HepG2 (cell line): ENCODE results near the gene TMEM151A. TPM values are rescaled to one million over a fixed set of nuclear protein-coding genes. Genes with fewer than 3 reads are reported as not detected.

ENCODE experiments used
- ARID2 ChIP-seq: sonication (generic); formaldehyde crosslinking; IDR thresholded peaks from 2 replicates; pipeline ENCODE4 v1.8.1; 2022; ENCODE audit warnings: mild to moderate bottlenecking, missing genetic modification reagents, borderline replicate concordance
- ARNT ChIP-seq: fragments of 450-650 bp; IDR thresholded peaks from 2 replicates; pipeline ENCODE4 v1.6.1; 2017
- CAMTA2 ChIP-seq: sonication (generic); formaldehyde crosslinking; IDR thresholded peaks from 2 replicates; pipeline ENCODE4 v1.4.0; 2020; ENCODE audit warnings: mild to moderate bottlenecking, missing genetic modification reagents, borderline replicate concordance
- ELF1 ChIP-seq: sonication (generic); formaldehyde crosslinking; IDR thresholded peaks from 2 replicates; pipeline ENCODE4 v1.4.0; 2020; ENCODE audit warnings: missing genetic modification reagents
- MED13 ChIP-seq: sonication (generic); formaldehyde crosslinking; IDR thresholded peaks from 2 replicates; pipeline ENCODE4 v1.5.0; 2020; ENCODE audit warnings: missing genetic modification reagents
- NFYB ChIP-seq: sonication (generic); formaldehyde crosslinking; IDR thresholded peaks from 2 replicates; pipeline ENCODE4 v1.4.0; 2020; ENCODE audit warnings: missing genetic modification reagents
- NONO ChIP-seq, 2 experiments: fragments of 450-650 bp in 1 of 2; sonication (generic) in 1 of 2; formaldehyde crosslinking in 1 of 2; IDR thresholded peaks in 1 of 2; conservative IDR thresholded peaks in 1 of 2; 2 replicates each; pipeline versions ENCODE4 v1.6.1 to v1.8.0; 2017 to 2022; ENCODE audit warnings: mild to moderate bottlenecking in 1 of 2, missing genetic modification reagents in 1 of 2, moderate library complexity in 1 of 2
- NR2F2 ChIP-seq: IDR thresholded peaks from 2 replicates; pipeline ENCODE4 v1.6.1; 2012; ENCODE audit warnings: low read depth, inconsistent platforms, borderline replicate concordance
- RAD21 ChIP-seq: fragments of 450-650 bp; formaldehyde crosslinking; IDR thresholded peaks from 2 replicates; pipeline ENCODE4 v1.5.0; 2020; ENCODE audit warnings: mild to moderate bottlenecking
- REL ChIP-seq: sonication (generic); formaldehyde crosslinking; conservative IDR thresholded peaks from 2 replicates; pipeline ENCODE4 v1.8.0; 2022; ENCODE audit warnings: mild to moderate bottlenecking, missing genetic modification reagents, moderate library complexity
- SMAD3 ChIP-seq: sonication (generic); formaldehyde crosslinking; IDR thresholded peaks from 2 replicates; pipeline ENCODE4 v1.4.0; 2020; ENCODE audit warnings: missing genetic modification reagents
- ZFAT ChIP-seq: sonication (generic); formaldehyde crosslinking; conservative IDR thresholded peaks from 2 replicates; pipeline ENCODE4 v1.8.1; 2023; ENCODE audit warnings: missing genetic modification reagents, inconsistent platforms
- ZNF644 ChIP-seq: IDR thresholded peaks from 2 replicates; pipeline ENCODE4 v1.6.1; 2016; ENCODE audit warnings: low read depth
- ZNF878 ChIP-seq: sonication (generic); formaldehyde crosslinking; IDR thresholded peaks from 2 replicates; pipeline ENCODE4 v1.8.1; 2023; ENCODE audit warnings: mild to moderate bottlenecking, missing genetic modification reagents, moderate library complexity
- ZSCAN22 ChIP-seq: sonication (generic); formaldehyde crosslinking; IDR thresholded peaks from 2 replicates; pipeline ENCODE4 v1.4.0; 2020; ENCODE audit warnings: mild to moderate bottlenecking, missing genetic modification reagents
- ZZZ3 ChIP-seq: sonication (generic); formaldehyde crosslinking; IDR thresholded peaks from 2 replicates; pipeline ENCODE4 v1.4.0; 2020; ENCODE audit warnings: missing genetic modification reagents, mild to moderate bottlenecking, borderline replicate concordance
- polyA plus RNA-seq, 8 experiments: library from polyadenylated mRNA; depleted of rRNA in 3 of 8; stranded (reverse) in 7 of 8; unstranded in 1 of 8; fragments of >200 nt; fragmentation: Illumina TruSeq in 4 of 8; extraction: Trizol in 4 of 8; gene quantifications; 2 replicates each; pipeline versions ENCODE4 v1.2.1 to v1.2.3, GENCODE V29; 2011 to 2016; ENCODE audit warnings: low read depth in 4 of 8, missing spikeins in 1 of 8, mixed read lengths in 1 of 8; ENCODE audit not compliant: insufficient read depth in 1 of 8
- total RNA-seq, 5 experiments: library from RNA; depleted of rRNA; stranded (reverse); fragments of >200 nt; fragmentation: Illumina TruSeq; extraction: Trizol; gene quantifications; 2 replicates each; pipeline ENCODE4 v1.2.3, GENCODE V29; 2016; ENCODE audit warnings: low read depth in 1 of 5
- TF ChIP-seq, protein P1 (sequence below): sonication (generic); formaldehyde crosslinking; conservative IDR thresholded peaks from 2 replicates; pipeline ENCODE4 v1.4.0; 2020; ENCODE audit warnings: missing genetic modification reagents
- TF ChIP-seq, protein P2 (sequence below): sonication (generic); formaldehyde crosslinking; IDR thresholded peaks from 2 replicates; pipeline ENCODE4 v1.8.0; 2022; ENCODE audit warnings: mild to moderate bottlenecking, missing genetic modification reagents
- TF ChIP-seq, protein P3 (sequence below): sonication (generic); formaldehyde crosslinking; IDR thresholded peaks from 2 replicates; pipeline ENCODE4 v1.9.0; 2021; ENCODE audit warnings: missing genetic modification reagents, mild to moderate bottlenecking, borderline replicate concordance
- TF ChIP-seq, protein P4 (sequence below): sonication (generic); formaldehyde crosslinking; IDR thresholded peaks from 2 replicates; pipeline ENCODE4 v1.4.0; 2020; ENCODE audit warnings: missing genetic modification reagents

Gene TMEM151A
- total and polyA plus RNA-seq, 2 of the 13 experiments (the other 11 are each of a cell fraction or from before 2014, with no cell fraction given) = 0.18 to 0.33 TPM

DNA sequence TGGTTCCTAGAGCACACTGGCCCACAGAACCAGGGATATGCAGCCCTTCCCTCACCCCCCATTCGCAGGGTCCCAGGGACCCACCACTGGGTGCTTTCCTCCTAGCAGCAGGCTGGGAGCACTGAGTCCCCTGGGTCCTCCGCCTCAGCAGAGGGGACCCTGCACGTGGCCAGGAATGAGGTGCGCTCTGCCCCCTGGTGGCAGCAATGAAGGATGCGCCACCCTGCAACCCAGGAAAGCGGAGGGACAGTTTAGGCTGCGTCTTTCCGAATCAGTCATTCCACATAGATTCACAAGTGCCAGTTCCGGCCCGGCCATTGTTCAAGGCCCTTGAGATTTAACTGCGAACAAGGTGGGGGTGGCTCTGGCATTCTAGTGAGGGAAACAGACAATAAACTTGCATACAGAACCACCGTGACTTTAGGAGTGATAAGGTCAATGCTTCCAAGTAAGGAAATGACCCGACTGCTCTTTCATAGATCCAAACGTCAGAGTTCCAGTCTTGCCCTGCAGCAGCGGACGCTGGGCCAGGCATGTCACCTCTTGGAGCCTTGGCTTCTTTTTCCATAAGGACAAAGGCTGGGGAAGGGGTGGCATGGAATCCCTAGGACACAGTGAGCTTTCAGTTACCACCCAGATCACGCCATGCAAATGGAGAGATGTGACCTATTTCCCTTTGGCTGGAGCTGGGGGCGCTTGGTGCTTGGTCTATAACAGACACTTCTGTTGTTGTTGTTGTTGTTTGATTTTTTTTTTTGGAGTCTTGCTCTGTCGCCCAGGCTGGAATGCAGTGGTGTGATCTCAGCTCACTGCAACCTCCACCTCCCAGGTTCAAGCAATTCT is 36.8 kb downstream of the TMEM151A start (continued):
- TF ChIP-seq SMAD3 (CRISPR knock-in tag) = 0 out of 2 replicates have a peak, but pooled peaks have one; percentile 57
- peak; percentile 87 for TF ChIP-seq RAD21
- peak; percentile 50; the same call in 1 of the 2 replicates for TF ChIP-seq ELF1
- no peak for TF ChIP-seq CAMTA2
- TF ChIP-seq ZNF644 (CRISPR knock-in tag) = peak; percentile 10; the same call in 1 of the 2 replicates
- TF ChIP-seq ZFAT (CRISPR knock-in tag) = no peak
- TF ChIP-seq, protein P1, sequence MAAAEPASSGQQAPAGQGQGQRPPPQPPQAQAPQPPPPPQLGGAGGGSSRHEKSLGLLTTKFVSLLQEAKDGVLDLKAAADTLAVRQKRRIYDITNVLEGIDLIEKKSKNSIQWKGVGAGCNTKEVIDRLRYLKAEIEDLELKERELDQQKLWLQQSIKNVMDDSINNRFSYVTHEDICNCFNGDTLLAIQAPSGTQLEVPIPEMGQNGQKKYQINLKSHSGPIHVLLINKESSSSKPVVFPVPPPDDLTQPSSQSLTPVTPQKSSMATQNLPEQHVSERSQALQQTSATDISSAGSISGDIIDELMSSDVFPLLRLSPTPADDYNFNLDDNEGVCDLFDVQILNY = no peak
- TF ChIP-seq NFYB (CRISPR knock-in tag) = no peak
- TF ChIP-seq ZSCAN22 (CRISPR knock-in tag) = no peak
- TF ChIP-seq, protein P2, sequence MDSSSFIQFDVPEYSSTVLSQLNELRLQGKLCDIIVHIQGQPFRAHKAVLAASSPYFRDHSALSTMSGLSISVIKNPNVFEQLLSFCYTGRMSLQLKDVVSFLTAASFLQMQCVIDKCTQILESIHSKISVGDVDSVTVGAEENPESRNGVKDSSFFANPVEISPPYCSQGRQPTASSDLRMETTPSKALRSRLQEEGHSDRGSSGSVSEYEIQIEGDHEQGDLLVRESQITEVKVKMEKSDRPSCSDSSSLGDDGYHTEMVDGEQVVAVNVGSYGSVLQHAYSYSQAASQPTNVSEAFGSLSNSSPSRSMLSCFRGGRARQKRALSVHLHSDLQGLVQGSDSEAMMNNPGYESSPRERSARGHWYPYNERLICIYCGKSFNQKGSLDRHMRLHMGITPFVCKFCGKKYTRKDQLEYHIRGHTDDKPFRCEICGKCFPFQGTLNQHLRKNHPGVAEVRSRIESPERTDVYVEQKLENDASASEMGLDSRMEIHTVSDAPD (CRISPR knock-in tag) = no peak
- TF ChIP-seq NONO (IDR thresholded peaks at IDR 0.05) = no peak
- peak; percentile 79 for TF ChIP-seq NONO (CRISPR knock-in tag; conservative IDR thresholded peaks at IDR 0.05)
- peak; percentile 67; the same call in 1 of the 2 replicates for TF ChIP-seq ZZZ3 (CRISPR knock-in tag)
- TF ChIP-seq, protein P3, sequence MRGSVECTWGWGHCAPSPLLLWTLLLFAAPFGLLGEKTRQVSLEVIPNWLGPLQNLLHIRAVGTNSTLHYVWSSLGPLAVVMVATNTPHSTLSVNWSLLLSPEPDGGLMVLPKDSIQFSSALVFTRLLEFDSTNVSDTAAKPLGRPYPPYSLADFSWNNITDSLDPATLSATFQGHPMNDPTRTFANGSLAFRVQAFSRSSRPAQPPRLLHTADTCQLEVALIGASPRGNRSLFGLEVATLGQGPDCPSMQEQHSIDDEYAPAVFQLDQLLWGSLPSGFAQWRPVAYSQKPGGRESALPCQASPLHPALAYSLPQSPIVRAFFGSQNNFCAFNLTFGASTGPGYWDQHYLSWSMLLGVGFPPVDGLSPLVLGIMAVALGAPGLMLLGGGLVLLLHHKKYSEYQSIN = no peak
- no peak for TF ChIP-seq NR2F2
- no peak for TF ChIP-seq ARNT
- TF ChIP-seq ZNF878 (CRISPR knock-in tag) = peak; percentile 64; the same call in 1 of the 2 replicates
- no peak for TF ChIP-seq ARID2 (CRISPR knock-in tag)
- TF ChIP-seq, protein P4, sequence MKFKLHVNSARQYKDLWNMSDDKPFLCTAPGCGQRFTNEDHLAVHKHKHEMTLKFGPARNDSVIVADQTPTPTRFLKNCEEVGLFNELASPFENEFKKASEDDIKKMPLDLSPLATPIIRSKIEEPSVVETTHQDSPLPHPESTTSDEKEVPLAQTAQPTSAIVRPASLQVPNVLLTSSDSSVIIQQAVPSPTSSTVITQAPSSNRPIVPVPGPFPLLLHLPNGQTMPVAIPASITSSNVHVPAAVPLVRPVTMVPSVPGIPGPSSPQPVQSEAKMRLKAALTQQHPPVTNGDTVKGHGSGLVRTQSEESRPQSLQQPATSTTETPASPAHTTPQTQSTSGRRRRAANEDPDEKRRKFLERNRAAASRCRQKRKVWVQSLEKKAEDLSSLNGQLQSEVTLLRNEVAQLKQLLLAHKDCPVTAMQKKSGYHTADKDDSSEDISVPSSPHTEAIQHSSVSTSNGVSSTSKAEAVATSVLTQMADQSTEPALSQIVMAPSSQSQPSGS (CRISPR knock-in tag) = peak; percentile 77
- 0 out of 2 replicates have a peak, but pooled peaks have one; percentile 25 for TF ChIP-seq MED13 (CRISPR knock-in tag)
- TF ChIP-seq REL (CRISPR knock-in tag) = no peak
